ENCODE results near the gene KCNQ1. TPM values are rescaled to one million over a fixed set of nuclear protein-coding genes. Genes with fewer than 3 reads are reported as not detected.

Gene KCNQ1
- total RNA-seq, 1 donor from 2014 or later, result 1.6 TPM

GRCh38 chr11:2870460-2870859 is 425.7 kb downstream of the KCNQ1 start:
- Histone ChIP-seq H3K27me3 (ENCODE audit: control insufficient read depth, insufficient read depth, low read length) (peaks cover 13% of the 10 kb centered on the region), H3K36me3 (ENCODE audit: control insufficient read depth, insufficient read depth, low read length) (no peaks in the 10 kb centered on the region), H3K4me3 (ENCODE audit: low read depth, low read length) (no peak overlapping the region)
- DNase-seq (ENCODE audit: low read depth) (no peak), FAIRE-seq (no peak)
- TF ChIP-seq, protein P1, sequence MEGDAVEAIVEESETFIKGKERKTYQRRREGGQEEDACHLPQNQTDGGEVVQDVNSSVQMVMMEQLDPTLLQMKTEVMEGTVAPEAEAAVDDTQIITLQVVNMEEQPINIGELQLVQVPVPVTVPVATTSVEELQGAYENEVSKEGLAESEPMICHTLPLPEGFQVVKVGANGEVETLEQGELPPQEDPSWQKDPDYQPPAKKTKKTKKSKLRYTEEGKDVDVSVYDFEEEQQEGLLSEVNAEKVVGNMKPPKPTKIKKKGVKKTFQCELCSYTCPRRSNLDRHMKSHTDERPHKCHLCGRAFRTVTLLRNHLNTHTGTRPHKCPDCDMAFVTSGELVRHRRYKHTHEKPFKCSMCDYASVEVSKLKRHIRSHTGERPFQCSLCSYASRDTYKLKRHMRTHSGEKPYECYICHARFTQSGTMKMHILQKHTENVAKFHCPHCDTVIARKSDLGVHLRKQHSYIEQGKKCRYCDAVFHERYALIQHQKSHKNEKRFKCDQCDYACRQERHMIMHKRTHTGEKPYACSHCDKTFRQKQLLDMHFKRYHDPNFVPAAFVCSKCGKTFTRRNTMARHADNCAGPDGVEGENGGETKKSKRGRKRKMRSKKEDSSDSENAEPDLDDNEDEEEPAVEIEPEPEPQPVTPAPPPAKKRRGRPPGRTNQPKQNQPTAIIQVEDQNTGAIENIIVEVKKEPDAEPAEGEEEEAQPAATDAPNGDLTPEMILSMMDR (IDR thresholded peaks at IDR 0.05; ENCODE audit: insufficient read depth, low read length, severe bottlenecking), result no peak

DNA sequence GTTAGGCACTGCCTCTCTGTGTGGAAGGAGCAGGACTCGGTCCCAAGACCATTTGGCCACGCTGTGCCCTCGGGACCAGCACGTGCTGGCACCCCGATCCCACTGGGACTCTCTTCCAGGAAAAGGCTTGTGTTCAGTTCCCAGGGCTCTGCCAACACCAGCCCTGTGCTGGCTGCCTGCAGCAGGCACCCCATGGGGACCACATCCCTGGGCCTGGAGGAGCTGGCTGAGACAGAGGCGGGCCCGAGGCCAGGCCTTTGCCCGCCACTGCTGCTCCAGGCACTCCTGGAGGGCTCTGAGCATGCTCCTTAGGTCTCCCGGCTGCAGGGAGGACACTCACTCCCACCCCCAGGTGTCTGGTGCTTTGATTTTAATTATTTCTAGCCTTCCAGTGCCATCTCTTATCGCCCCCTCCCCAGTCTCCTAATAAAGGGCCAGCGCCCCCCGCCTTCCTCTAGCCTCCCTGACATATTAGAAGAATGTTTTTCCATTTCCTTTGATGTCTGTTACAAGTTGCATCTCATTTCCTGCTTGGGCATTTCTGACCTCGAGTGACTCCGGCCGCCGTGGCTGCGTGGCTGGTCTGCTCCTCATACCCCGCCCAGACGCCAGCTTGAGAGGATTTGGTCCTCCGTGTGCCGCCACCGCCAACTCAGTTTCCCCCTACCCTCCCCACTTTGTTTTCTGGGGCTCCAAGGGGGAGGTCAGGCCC is 426.3 kb downstream of the KCNQ1 start:
- H3K4me3 ChIP-seq (ENCODE audit: low read depth, low read length), result no peak overlapping the region
- FAIRE-seq, result no peak

GRCh38 chr11:2874963-2875362 is 430.2 kb downstream of the KCNQ1 start:
- DNase-seq (ENCODE audit: low read depth) (no peak), FAIRE-seq (no peak)
- TF ChIP-seq, protein P1 (IDR thresholded peaks at IDR 0.05; ENCODE audit: insufficient read depth, low read length, severe bottlenecking), result no peak
- peaks cover 9% of the 10 kb centered on the region for H3K27me3 ChIP-seq (ENCODE audit: control insufficient read depth, insufficient read depth, low read length)
- no peaks in the 10 kb centered on the region for H3K36me3 ChIP-seq (ENCODE audit: control insufficient read depth, insufficient read depth, low read length)
- no peak overlapping the region for H3K4me3 ChIP-seq (ENCODE audit: low read depth, low read length)

More for the DNA sequence above, 426.3 kb downstream of the KCNQ1 start:
- no peak for DNase-seq (ENCODE audit: low read depth)
- TF ChIP-seq, protein P1 (IDR thresholded peaks at IDR 0.05; ENCODE audit: insufficient read depth, low read length, severe bottlenecking), result no peak
- peaks cover 13% of the 10 kb centered on the region for H3K27me3 ChIP-seq (ENCODE audit: control insufficient read depth, insufficient read depth, low read length)
- no peaks in the 10 kb centered on the region for H3K36me3 ChIP-seq (ENCODE audit: control insufficient read depth, insufficient read depth, low read length)

GRCh38 chr11:2877474-2877873 is 432.7 kb downstream of the KCNQ1 start:
- TF ChIP-seq, protein P1 (IDR thresholded peaks at IDR 0.05; ENCODE audit: insufficient read depth, low read length, severe bottlenecking), result no peak
- Histone ChIP-seq H3K27me3 (ENCODE audit: control insufficient read depth, insufficient read depth, low read length) (peaks cover 2% of the 10 kb centered on the region), H3K4me3 (ENCODE audit: low read depth, low read length) (no peak overlapping the region), H3K36me3 (ENCODE audit: control insufficient read depth, insufficient read depth, low read length) (no peaks in the 10 kb centered on the region)
- FAIRE-seq (no peak), DNase-seq (ENCODE audit: low read depth) (no peak)

GRCh38 chr11:2878782-2879181 is 434.0 kb downstream of the KCNQ1 start:
- TF ChIP-seq, protein P1 (IDR thresholded peaks at IDR 0.05; ENCODE audit: insufficient read depth, low read length, severe bottlenecking), result no peak
- FAIRE-seq (no peak), DNase-seq (ENCODE audit: low read depth) (no peak)

DNA sequence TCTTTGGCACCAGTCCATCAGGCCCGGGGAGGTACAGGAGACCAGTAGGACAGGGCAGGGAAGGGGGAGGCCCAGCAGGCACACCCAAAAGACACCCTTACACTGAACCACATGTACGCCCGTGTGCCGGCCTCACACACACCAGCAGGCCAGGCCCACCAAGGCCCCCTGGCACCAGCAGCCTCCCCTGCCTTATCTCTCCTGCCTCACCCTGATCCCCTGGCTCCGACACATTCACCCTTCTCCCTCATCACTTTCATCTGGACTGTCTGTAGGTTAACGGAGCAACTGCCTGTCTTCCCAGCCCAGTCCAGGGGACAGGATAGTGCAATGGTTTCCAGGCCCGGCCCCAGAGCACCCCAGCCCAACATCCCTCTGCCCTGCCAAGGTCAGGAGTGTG is 435.8 kb downstream of the KCNQ1 start:
- DNase-seq (ENCODE audit: low read depth) (no peak), FAIRE-seq (no peak)
- TF ChIP-seq, protein P1 (IDR thresholded peaks at IDR 0.05; ENCODE audit: insufficient read depth, low read length, severe bottlenecking), result no peak
- H3K36me3 ChIP-seq (ENCODE audit: control insufficient read depth, insufficient read depth, low read length), result no peaks in the 10 kb centered on the region
- H3K27me3 ChIP-seq (ENCODE audit: control insufficient read depth, insufficient read depth, low read length), result peaks cover 2% of the 10 kb centered on the region
- no peak overlapping the region for H3K4me3 ChIP-seq (ENCODE audit: low read depth, low read length)

More at GRCh38 chr11:2878782-2879181, 434.0 kb downstream of the KCNQ1 start:
- Histone ChIP-seq H3K4me3 (ENCODE audit: low read depth, low read length) (no peak overlapping the region), H3K27me3 (ENCODE audit: control insufficient read depth, insufficient read depth, low read length) (peaks cover 2% of the 10 kb centered on the region), H3K36me3 (ENCODE audit: control insufficient read depth, insufficient read depth, low read length) (no peaks in the 10 kb centered on the region)

Measured in bronchial epithelial cell (primary cell).